ENCODE results near the gene KLHL29.

- TF ChIP-seq REST (IDR thresholded peaks at IDR 0.05; ENCODE audit: insufficient read depth in 1 of 2, low read depth in 2 of 2, low read length in 2 of 2) (no peak), POLR2AphosphoS5 (IDR thresholded peaks at IDR 0.05; ENCODE audit: low read depth, low read length) (no peak), TAF1 (IDR thresholded peaks at IDR 0.05; ENCODE audit: borderline replicate concordance, insufficient read depth, low read length) (no peak)
Measured at GRCh38 chr2:23378496-23378895, 6.5 kb upstream of the KLHL29 start.
